HL-60 (cell line): ENCODE results near the gene GPC5.

Experiments used
- DNase-seq, 2 experiments: peaks; one replicate each; pipeline ENCODE4 v3.0.0-alpha.2; 2010 to 2020; ENCODE audit warnings: low read depth in 1 of 2, low spot score in 1 of 2
- H3K27ac ChIP-seq: fragments of 250-450 bp; sonication (Bioruptor Pico); replicated peaks from 2 replicates; pipeline ENCODE4 v1.5.1; 2020; ENCODE audit warnings: mild to moderate bottlenecking, moderate library complexity
- H3K27me3 ChIP-seq: fragments of 250-450 bp; sonication (Bioruptor Pico); 2 replicates; pipeline ENCODE4 v1.5.1; 2021; ENCODE audit warnings: mild to moderate bottlenecking, moderate library complexity; ENCODE audit not compliant: insufficient read depth, poor library complexity, severe bottlenecking
- H3K4me3 ChIP-seq: replicated peaks from 2 replicates; pipeline ENCODE4 v1.5.1; 2011; ENCODE audit warnings: mild to moderate bottlenecking, control low read depth, low read length; ENCODE audit not compliant: insufficient read depth
- GABPA ChIP-seq: IDR thresholded peaks from 2 replicates; pipeline ENCODE4 v1.6.1; 2012; ENCODE audit warnings: low read depth
- POLR2AphosphoS5 ChIP-seq: IDR thresholded peaks from 2 replicates; pipeline ENCODE4 v1.6.1; 2012; ENCODE audit warnings: low read depth
- REST ChIP-seq: IDR thresholded peaks from 2 replicates; pipeline ENCODE4 v1.6.1; 2012; ENCODE audit warnings: low read depth; ENCODE audit not compliant: insufficient replicate concordance
- SPI1 ChIP-seq: IDR thresholded peaks from 2 replicates; pipeline ENCODE4 v1.6.1; 2012; ENCODE audit warnings: low read depth, mild to moderate bottlenecking, borderline replicate concordance
- TF ChIP-seq, protein P1 (sequence below): IDR thresholded peaks from one replicate; pipeline ENCODE4 v1.5.1; 2011; ENCODE audit warnings: low read length, control low read depth, inconsistent platforms; ENCODE audit not compliant: insufficient read depth

Gene GPC5

GRCh38 chr13:92842145-92842544 lies 1443.7 kb downstream of the GPC5 start:
- Histone ChIP-seq H3K27ac (no peak overlapping the region), H3K27me3 (no peaks in the 10 kb centered on the region), H3K4me3 (no peak overlapping the region)
- TF ChIP-seq POLR2AphosphoS5 (no peak), GABPA (no peak), SPI1 (no peak), REST (no peak)
- TF ChIP-seq, protein P1, sequence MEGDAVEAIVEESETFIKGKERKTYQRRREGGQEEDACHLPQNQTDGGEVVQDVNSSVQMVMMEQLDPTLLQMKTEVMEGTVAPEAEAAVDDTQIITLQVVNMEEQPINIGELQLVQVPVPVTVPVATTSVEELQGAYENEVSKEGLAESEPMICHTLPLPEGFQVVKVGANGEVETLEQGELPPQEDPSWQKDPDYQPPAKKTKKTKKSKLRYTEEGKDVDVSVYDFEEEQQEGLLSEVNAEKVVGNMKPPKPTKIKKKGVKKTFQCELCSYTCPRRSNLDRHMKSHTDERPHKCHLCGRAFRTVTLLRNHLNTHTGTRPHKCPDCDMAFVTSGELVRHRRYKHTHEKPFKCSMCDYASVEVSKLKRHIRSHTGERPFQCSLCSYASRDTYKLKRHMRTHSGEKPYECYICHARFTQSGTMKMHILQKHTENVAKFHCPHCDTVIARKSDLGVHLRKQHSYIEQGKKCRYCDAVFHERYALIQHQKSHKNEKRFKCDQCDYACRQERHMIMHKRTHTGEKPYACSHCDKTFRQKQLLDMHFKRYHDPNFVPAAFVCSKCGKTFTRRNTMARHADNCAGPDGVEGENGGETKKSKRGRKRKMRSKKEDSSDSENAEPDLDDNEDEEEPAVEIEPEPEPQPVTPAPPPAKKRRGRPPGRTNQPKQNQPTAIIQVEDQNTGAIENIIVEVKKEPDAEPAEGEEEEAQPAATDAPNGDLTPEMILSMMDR = no peak
- no peak for DNase-seq

- Histone ChIP-seq H3K27me3 (no peaks in the 10 kb centered on the region), H3K27ac (no peak overlapping the region), H3K4me3 (no peak overlapping the region)
- DNase-seq = no peak
- TF ChIP-seq, protein P1 = no peak
- TF ChIP-seq POLR2AphosphoS5 = no peak
- no peak for TF ChIP-seq REST
These were observed 1445.1 kb downstream of the GPC5 start for GRCh38 chr13:92843549-92843948.

- TF ChIP-seq GABPA (no peak), SPI1 (no peak), REST (no peak), POLR2AphosphoS5 (no peak)
- TF ChIP-seq, protein P1 = no peak
- no peak overlapping the region for H3K4me3 ChIP-seq
- H3K27ac ChIP-seq = no peak overlapping the region
- DNase-seq = no peak
- H3K27me3 ChIP-seq = no peaks in the 10 kb centered on the region
These were observed 1451.0 kb downstream of the GPC5 start for GRCh38 chr13:92849381-92849780.
